Measurements from ENCODE around the gene SMKR1.
A peak's percentile ranks its signal among the peaks of the same experiment; 100 is the strongest.
"Not testable (repeated sequence)": the region's sequence is repeated elsewhere in the genome, so short reads cannot be mapped to it uniquely, and the experiment has no call there.

The SMKR1 gene

GRCh38 chr7:129482781-129483180, 19.6 kb upstream of the SMKR1 start:
- DNase-seq (ENCODE audit: low read depth in 3 of 3): no peak

DNA sequence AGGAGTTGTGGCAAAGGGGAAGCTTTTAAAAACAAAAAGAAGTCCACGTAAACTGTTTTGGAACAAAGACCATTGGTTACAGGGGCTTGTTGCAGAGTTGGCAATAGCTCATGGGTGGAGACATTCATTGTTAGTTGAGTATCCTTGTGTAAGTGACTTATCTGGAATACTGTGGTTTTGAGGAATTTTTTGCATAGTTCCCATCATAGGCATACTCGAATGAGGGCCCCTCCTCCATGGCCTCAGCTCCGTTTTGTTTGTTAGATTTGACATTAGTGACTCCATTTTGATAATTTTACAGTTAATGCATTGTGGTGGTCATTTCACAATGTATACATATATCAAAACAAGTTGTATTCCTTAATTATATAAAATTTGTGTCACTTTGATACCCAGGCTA, 12.8 kb upstream of the SMKR1 start:
- no peak for DNase-seq (ENCODE audit: low read depth in 3 of 3)

GRCh38 chr7:129492391-129492790, 9.9 kb upstream of the SMKR1 start:
- no peak for DNase-seq (ENCODE audit: low read depth in 3 of 3)

DNA sequence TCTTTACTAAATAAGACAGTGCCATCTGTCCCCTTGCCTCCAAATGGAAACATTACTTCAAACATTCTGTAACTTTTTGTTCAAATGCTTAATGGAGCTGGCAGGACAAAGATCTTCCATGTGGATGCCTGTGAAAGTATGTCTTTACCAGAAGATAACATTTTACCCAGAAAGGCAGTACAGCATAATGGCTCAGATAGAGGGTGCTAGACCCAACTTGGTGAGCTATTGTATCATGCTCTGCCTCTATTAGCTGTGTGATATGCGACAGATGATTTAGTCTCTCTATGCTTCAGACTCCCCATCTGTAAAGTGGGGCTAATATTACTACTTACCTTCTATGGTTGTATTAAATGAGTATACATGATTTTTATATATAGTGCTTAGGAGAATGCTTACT, 8.8 kb upstream of the SMKR1 start:
- no peak for DNase-seq (ENCODE audit: low read depth in 3 of 3)

DNA sequence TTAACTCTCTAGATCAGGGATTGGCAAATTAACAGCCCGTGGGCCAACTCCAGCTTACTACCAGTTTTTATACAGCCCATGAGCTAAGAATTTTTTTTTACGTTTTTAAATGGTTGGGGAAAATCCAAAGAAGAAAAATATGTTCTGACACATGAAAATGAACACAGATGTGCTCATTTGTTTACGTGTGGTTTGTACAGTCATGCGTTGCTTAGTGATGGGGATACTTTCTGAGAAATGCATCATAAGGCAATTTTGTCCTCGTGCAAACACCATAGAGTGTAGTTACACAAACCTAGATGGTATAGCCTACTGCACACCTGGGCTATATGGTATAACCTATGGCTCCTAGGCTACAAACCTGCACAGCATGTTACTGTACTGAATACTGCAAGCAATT, 8.3 kb upstream of the SMKR1 start:
- no peak for DNase-seq (ENCODE audit: low read depth in 3 of 3)

GRCh38 chr7:129495987-129496386, 6.3 kb upstream of the SMKR1 start:
- DNase-seq (ENCODE audit: low read depth in 3 of 3): no peak

GRCh38 chr7:129496653-129497052, 5.7 kb upstream of the SMKR1 start:
- DNase-seq (ENCODE audit: low read depth in 3 of 3): no peak

DNA sequence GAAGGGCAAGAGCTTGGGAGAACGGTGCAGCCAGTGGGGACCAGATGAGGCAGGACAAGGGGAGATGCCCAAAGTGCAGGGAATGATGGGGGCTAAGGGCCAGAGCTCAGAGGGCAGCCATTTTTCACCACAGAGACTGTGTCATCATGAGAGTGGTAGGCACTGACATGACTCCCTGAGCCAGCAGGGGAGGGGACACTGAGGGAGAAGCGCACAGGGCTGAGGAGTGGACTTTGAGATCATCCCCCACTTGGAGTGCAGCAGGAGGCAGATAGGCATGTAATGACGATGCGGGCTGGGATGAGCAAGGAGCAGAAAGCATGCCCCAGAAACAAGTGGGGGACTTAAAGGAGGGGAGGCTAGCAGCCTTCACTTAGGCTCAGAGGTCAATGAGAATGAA, 5.2 kb upstream of the SMKR1 start:
- no peak for DNase-seq (ENCODE audit: low read depth in 3 of 3)

- no peak for DNase-seq (ENCODE audit: low read depth in 3 of 3)
Measured at GRCh38 chr7:129498021-129498420, 4.3 kb upstream of the SMKR1 start.

GRCh38 chr7:129499999-129500398, 2.3 kb upstream of the SMKR1 start:
- no peak for DNase-seq (ENCODE audit: low read depth in 3 of 3)

- DNase-seq (ENCODE audit: low read depth in 3 of 3): peak in 1 of 3 experiments; percentile 18
Measured at GRCh38 chr7:129502708-129503685, 666 bp downstream of the SMKR1 start.

DNA sequence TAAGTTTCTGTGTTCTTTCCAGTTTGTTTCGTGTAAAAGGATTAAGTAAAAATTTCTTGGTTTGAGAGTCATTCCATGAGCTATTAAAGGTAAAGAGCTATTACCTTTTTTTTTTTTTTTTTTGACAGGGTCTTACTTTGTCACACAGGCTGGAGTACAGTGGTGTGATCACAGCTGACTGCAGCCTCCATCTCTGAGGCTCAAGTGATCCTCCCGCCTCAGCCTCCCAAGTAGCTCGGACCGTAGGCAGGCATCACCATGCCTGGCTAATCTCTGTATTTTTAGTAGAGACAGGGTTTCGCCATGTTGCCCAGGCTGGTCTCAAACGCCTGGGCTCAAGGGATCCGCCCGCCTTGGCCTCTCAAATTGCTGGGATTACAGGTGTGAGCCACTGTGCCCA, 1.4 kb downstream of the SMKR1 start:
- no peak for DNase-seq (ENCODE audit: low read depth in 3 of 3)

- DNase-seq (ENCODE audit: low read depth in 3 of 3): no peak
Measured at GRCh38 chr7:129512192-129512591, 9.9 kb downstream of the SMKR1 start.

GRCh38 chr7:129513546-129513945, 11.2 kb downstream of the SMKR1 start:
- DNase-seq (ENCODE audit: low read depth in 3 of 3): no peak

- no peak for DNase-seq (ENCODE audit: low read depth in 3 of 3)
Measured at GRCh38 chr7:129514683-129515082, 12.4 kb downstream of the SMKR1 start.

- DNase-seq (ENCODE audit: low read depth in 3 of 3): no peak
Measured at GRCh38 chr7:129515381-129515780, 13.1 kb downstream of the SMKR1 start.

GRCh38 chr7:129517931-129518330, 15.6 kb downstream of the SMKR1 start:
- no peak for DNase-seq (ENCODE audit: low read depth in 3 of 3)

DNA sequence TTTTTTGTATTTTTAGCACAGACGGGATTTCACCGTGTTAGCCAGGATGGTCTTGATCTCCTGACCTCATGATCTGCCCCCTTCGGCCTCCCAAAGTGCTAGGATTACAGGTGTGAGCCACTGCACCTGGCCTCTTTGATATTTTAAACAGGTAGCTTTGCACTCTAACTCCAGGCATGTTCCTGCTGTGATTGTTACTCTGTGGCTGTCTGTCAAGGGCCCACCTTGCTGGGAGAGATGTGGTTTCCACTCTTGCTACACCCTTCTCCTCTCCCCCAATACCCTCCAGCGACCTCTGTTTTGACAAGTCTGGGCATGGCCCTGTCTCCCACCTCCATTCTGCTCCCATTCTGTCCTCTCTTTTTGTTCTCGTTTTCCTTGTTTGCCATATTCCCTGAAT, 17.1 kb downstream of the SMKR1 start:
- no peak for DNase-seq (ENCODE audit: low read depth in 3 of 3)

DNA sequence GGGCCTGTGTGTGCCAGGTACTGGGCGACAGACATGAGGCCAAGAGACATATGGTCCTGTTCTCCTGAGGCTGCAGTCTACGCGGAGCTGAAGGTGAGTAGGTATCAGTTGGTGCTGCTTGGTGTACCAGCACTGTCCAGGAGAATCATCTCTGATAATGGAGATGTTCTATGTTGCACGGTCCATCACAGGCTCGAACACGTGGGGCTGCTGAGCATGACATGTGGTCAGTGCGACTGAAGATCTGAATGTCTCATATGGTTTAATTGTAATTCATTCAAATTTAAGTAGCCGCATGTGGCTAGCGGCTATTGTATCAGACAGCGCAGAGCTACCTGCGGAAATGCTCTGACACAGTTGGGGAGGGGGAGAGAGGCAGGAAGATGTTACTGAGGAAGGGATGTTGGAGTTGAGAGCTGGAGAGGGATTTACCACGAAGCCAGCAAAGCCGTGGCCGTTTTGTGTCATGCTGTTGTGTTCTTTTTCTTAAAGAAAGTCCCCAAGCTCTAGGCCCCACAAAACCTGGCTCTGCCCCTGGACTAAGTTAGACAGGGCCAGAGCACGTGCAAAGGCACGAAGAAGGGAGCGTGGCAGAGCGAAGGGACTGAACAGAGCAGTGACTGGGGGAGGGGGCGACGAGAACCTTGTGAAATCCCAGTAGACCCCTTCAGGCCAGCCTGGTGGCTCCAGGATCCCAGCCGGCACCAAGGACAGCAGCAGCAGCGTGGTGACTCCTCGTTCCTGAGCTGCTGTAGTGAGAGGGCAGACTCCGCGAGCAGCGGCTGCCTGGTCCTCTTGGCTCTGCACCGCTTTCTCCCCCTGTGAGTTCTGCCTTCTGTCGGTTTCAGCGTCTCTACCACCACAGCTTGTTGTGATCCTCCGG, 20.0 kb downstream of the SMKR1 start:
- DNase-seq (ENCODE audit: low read depth in 3 of 3): no peak

DNA sequence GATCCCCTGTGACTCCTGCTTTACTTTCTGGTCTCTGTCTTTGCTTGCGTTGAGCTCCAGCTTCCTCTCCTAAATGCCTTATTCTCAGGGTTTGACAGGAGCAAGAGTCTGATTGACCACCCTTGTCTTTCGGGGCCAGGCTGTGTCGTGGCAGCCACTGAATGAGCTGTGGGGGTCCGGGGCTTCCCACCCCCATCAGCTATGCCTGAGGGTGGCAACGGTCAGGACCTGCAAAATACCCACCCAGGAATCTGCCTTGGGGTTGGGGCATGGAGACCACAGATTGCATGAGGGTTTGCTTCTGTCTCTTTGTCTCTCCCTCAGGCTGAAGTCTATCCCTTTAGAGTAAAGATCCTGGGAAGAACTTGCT, 20.6 kb downstream of the SMKR1 start:
- no peak for DNase-seq (ENCODE audit: low read depth in 3 of 3)

DNA sequence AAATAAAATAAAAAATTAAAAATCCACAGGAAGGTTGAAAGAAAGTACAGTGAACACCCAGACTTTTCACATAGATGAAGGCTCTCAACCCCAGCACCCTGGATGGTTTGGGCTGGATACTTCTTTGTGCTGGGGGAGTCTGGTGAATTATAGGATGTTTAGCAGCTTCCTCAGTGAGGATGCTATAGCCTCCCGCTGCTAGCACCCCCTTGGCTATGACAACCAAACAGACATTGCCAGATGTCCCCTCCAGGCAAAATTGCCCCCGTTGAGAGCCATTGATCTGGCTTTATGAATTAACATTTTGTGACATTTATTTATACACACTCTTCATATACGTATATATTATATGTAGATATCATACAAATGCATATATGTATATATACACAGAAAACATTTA, 21.6 kb downstream of the SMKR1 start:
- DNase-seq (ENCODE audit: low read depth in 3 of 3): no peak

- not testable (repeated sequence) for DNase-seq (ENCODE audit: low read depth in 3 of 3)
Measured at GRCh38 chr7:129524405-129524804, 22.1 kb downstream of the SMKR1 start.

Measured in stimulated activated CD4-positive, alpha-beta T cell treated with anti-CD3 and anti-CD28 coated beads, TNF-alpha, amount 100 ng/mL, for 4 hours (primary cell).